Measurements from ENCODE around the gene MAN1A1.
"Not testable (repeated sequence)": the region's sequence is repeated elsewhere in the genome, so short reads cannot be mapped to it uniquely, and the experiment has no call there.

Gene MAN1A1

GRCh38 chr6:119158057-119158848, 191.3 kb downstream of the MAN1A1 start:
- Histone ChIP-seq H3K4me1 (ENCODE audit: control insufficient read depth, insufficient read depth, low read length) (peaks cover 23% of the 10 kb centered on the region), H3K9me3 (ENCODE audit: control insufficient read depth in 2 of 2, low read length in 2 of 2) (no peaks in the 10 kb centered on the region), H3K27ac (ENCODE audit: low read length) (no peak overlapping the region), H3K4me3 (ENCODE audit: low read length in 2 of 2) (no peak overlapping the region), H3K9ac (ENCODE audit: low read length in 2 of 2) (no peak overlapping the region), H3K36me3 (ENCODE audit: control insufficient read depth in 2 of 2, insufficient read depth in 2 of 2, low read length in 2 of 2) (no peaks in the 10 kb centered on the region), H3K27me3 (ENCODE audit: control insufficient read depth in 1 of 2, insufficient read depth in 2 of 2, low read length in 2 of 2) (no peaks in the 10 kb centered on the region)

- peaks cover 23% of the 10 kb centered on the region for H3K4me1 ChIP-seq (ENCODE audit: control insufficient read depth, insufficient read depth, low read length)
- H3K4me3 ChIP-seq (ENCODE audit: low read length in 2 of 2): no peak overlapping the region
- H3K27me3 ChIP-seq (ENCODE audit: control insufficient read depth in 1 of 2, insufficient read depth in 2 of 2, low read length in 2 of 2): no peaks in the 10 kb centered on the region
- no peaks in the 10 kb centered on the region for H3K36me3 ChIP-seq (ENCODE audit: control insufficient read depth in 2 of 2, insufficient read depth in 2 of 2, low read length in 2 of 2)
- no peak overlapping the region for H3K27ac ChIP-seq (ENCODE audit: low read length)
- H3K9ac ChIP-seq (ENCODE audit: low read length in 2 of 2): no peak overlapping the region
- H3K9me3 ChIP-seq (ENCODE audit: control insufficient read depth in 2 of 2, low read length in 2 of 2): no peaks in the 10 kb centered on the region
These were observed 192.1 kb downstream of the MAN1A1 start for GRCh38 chr6:119157506-119157815.

- H3K9me3 ChIP-seq (ENCODE audit: control insufficient read depth in 2 of 2, low read length in 2 of 2): no peaks in the 10 kb centered on the region
- no peak overlapping the region for H3K9ac ChIP-seq (ENCODE audit: low read length in 2 of 2)
- no peaks in the 10 kb centered on the region for H3K27me3 ChIP-seq (ENCODE audit: control insufficient read depth in 1 of 2, insufficient read depth in 2 of 2, low read length in 2 of 2)
- no peaks in the 10 kb centered on the region for H3K36me3 ChIP-seq (ENCODE audit: control insufficient read depth in 2 of 2, insufficient read depth in 2 of 2, low read length in 2 of 2)
- no peak overlapping the region for H3K27ac ChIP-seq (ENCODE audit: low read length)
- H3K4me1 ChIP-seq (ENCODE audit: control insufficient read depth, insufficient read depth, low read length): peaks cover 23% of the 10 kb centered on the region
- H3K4me3 ChIP-seq (ENCODE audit: low read length in 2 of 2): no peak overlapping the region
These were observed 192.6 kb downstream of the MAN1A1 start for GRCh38 chr6:119156757-119157505.

- H3K4me3 ChIP-seq (ENCODE audit: low read length in 2 of 2); H3K36me3 ChIP-seq (ENCODE audit: control insufficient read depth in 2 of 2, insufficient read depth in 2 of 2, low read length in 2 of 2); H3K27me3 ChIP-seq (ENCODE audit: control insufficient read depth in 1 of 2, insufficient read depth in 2 of 2, low read length in 2 of 2); H3K9ac ChIP-seq (ENCODE audit: low read length in 2 of 2); H3K9me3 ChIP-seq (ENCODE audit: control insufficient read depth in 2 of 2, low read length in 2 of 2); H3K27ac ChIP-seq (ENCODE audit: low read length): not testable (repeated sequence)
- H3K4me1 ChIP-seq (ENCODE audit: control insufficient read depth, insufficient read depth, low read length): peaks cover 22% of the 10 kb centered on the region
These were observed 193.5 kb downstream of the MAN1A1 start for GRCh38 chr6:119156082-119156481.

- H3K9ac ChIP-seq (ENCODE audit: low read length in 2 of 2): no peak overlapping the region
- no peak overlapping the region for H3K4me3 ChIP-seq (ENCODE audit: low read length in 2 of 2)
- no peaks in the 10 kb centered on the region for H3K36me3 ChIP-seq (ENCODE audit: control insufficient read depth in 2 of 2, insufficient read depth in 2 of 2, low read length in 2 of 2)
- H3K9me3 ChIP-seq (ENCODE audit: control insufficient read depth in 2 of 2, low read length in 2 of 2): no peaks in the 10 kb centered on the region
- peaks cover 18% of the 10 kb centered on the region for H3K4me1 ChIP-seq (ENCODE audit: control insufficient read depth, insufficient read depth, low read length)
- H3K27me3 ChIP-seq (ENCODE audit: control insufficient read depth in 1 of 2, insufficient read depth in 2 of 2, low read length in 2 of 2): no peaks in the 10 kb centered on the region
- no peak overlapping the region for H3K27ac ChIP-seq (ENCODE audit: low read length)
These were observed 197.4 kb downstream of the MAN1A1 start for GRCh38 chr6:119152187-119152586.

- peak overlapping the region in 1 of 2 donors; percentile 40 for H3K4me3 ChIP-seq (ENCODE audit: low read length in 2 of 2)
- H3K27me3 ChIP-seq (ENCODE audit: control insufficient read depth in 1 of 2, insufficient read depth in 2 of 2, low read length in 2 of 2): no peaks in the 10 kb centered on the region
- H3K9ac ChIP-seq (ENCODE audit: low read length in 2 of 2): no peak overlapping the region
- no peaks in the 10 kb centered on the region for H3K9me3 ChIP-seq (ENCODE audit: control insufficient read depth in 2 of 2, low read length in 2 of 2)
- H3K36me3 ChIP-seq (ENCODE audit: control insufficient read depth in 2 of 2, insufficient read depth in 2 of 2, low read length in 2 of 2): no peaks in the 10 kb centered on the region
- no peak overlapping the region for H3K27ac ChIP-seq (ENCODE audit: low read length)
- H3K4me1 ChIP-seq (ENCODE audit: control insufficient read depth, insufficient read depth, low read length): peaks cover 15% of the 10 kb centered on the region
These were observed 200.6 kb downstream of the MAN1A1 start for GRCh38 chr6:119148825-119149525.

GRCh38 chr6:119148098-119148824, 201.3 kb downstream of the MAN1A1 start:
- peaks cover 15% of the 10 kb centered on the region for H3K4me1 ChIP-seq (ENCODE audit: control insufficient read depth, insufficient read depth, low read length)
- H3K9ac ChIP-seq (ENCODE audit: low read length in 2 of 2): no peak overlapping the region
- peak overlapping the region; percentile 6 to 15 for H3K4me3 ChIP-seq (ENCODE audit: low read length in 2 of 2)
- no peak overlapping the region for H3K27ac ChIP-seq (ENCODE audit: low read length)
- no peaks in the 10 kb centered on the region for H3K27me3 ChIP-seq (ENCODE audit: control insufficient read depth in 1 of 2, insufficient read depth in 2 of 2, low read length in 2 of 2)
- H3K9me3 ChIP-seq (ENCODE audit: control insufficient read depth in 2 of 2, low read length in 2 of 2): no peaks in the 10 kb centered on the region
- no peaks in the 10 kb centered on the region for H3K36me3 ChIP-seq (ENCODE audit: control insufficient read depth in 2 of 2, insufficient read depth in 2 of 2, low read length in 2 of 2)

- Histone ChIP-seq H3K9ac (ENCODE audit: low read length in 2 of 2) (no peak overlapping the region), H3K4me1 (ENCODE audit: control insufficient read depth, insufficient read depth, low read length) (peaks cover 15% of the 10 kb centered on the region), H3K4me3 (ENCODE audit: low read length in 2 of 2) (no peak overlapping the region), H3K27ac (ENCODE audit: low read length) (peak overlapping the region; percentile 37), H3K36me3 (ENCODE audit: control insufficient read depth in 2 of 2, insufficient read depth in 2 of 2, low read length in 2 of 2) (no peaks in the 10 kb centered on the region), H3K27me3 (ENCODE audit: control insufficient read depth in 1 of 2, insufficient read depth in 2 of 2, low read length in 2 of 2) (no peaks in the 10 kb centered on the region), H3K9me3 (ENCODE audit: control insufficient read depth in 2 of 2, low read length in 2 of 2) (no peaks in the 10 kb centered on the region)
These were observed 202.2 kb downstream of the MAN1A1 start for GRCh38 chr6:119147101-119148053.

- Histone ChIP-seq H3K36me3 (ENCODE audit: control insufficient read depth in 2 of 2, insufficient read depth in 2 of 2, low read length in 2 of 2) (no peaks in the 10 kb centered on the region), H3K27ac (ENCODE audit: low read length) (no peak overlapping the region), H3K9ac (ENCODE audit: low read length in 2 of 2) (no peak overlapping the region), H3K4me1 (ENCODE audit: control insufficient read depth, insufficient read depth, low read length) (peaks cover 15% of the 10 kb centered on the region), H3K4me3 (ENCODE audit: low read length in 2 of 2) (no peak overlapping the region), H3K9me3 (ENCODE audit: control insufficient read depth in 2 of 2, low read length in 2 of 2) (no peaks in the 10 kb centered on the region), H3K27me3 (ENCODE audit: control insufficient read depth in 1 of 2, insufficient read depth in 2 of 2, low read length in 2 of 2) (no peaks in the 10 kb centered on the region)
These were observed 204.4 kb downstream of the MAN1A1 start for GRCh38 chr6:119145111-119145510.
